NCI-H1417 treated with DMSO at 0.1 percent for 48 hours (cell line): ENCODE results near the gene RGS17.
"Not testable (repeated sequence)": the region's sequence is repeated elsewhere in the genome, so short reads cannot be mapped to it uniquely, and the experiment has no call there.

Experiments used
- DNase-seq: peaks from one replicate; lab custom pipeline; 2025; lab: John Stamatoyannopoulos, UW

The RGS17 gene

DNA sequence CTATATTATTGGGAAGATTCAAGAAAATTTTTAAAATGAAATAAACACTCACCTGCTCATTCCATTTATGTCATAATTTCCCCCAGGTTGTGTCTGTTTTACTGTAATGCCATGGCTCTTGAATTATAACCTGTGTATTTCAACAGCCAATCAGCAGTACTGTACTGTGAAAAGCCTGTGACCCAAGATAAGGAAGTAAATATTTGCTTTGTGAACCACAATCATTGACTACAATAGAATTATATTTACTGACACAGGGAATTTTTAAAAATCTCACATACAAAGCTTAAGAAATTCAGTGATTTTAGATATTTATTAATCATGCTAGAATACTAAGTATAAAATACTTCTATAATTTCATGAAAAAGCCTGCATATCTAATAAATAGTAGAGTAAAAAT, 6.0 kb downstream of the RGS17 start:
- peak; percentile 47 for DNase-seq

- DNase-seq = no peak
Measured at GRCh38 chr6:153123801-153124200, 7.3 kb downstream of the RGS17 start.

- no peak for DNase-seq
Measured at GRCh38 chr6:153121311-153121710, 9.8 kb downstream of the RGS17 start.

DNA sequence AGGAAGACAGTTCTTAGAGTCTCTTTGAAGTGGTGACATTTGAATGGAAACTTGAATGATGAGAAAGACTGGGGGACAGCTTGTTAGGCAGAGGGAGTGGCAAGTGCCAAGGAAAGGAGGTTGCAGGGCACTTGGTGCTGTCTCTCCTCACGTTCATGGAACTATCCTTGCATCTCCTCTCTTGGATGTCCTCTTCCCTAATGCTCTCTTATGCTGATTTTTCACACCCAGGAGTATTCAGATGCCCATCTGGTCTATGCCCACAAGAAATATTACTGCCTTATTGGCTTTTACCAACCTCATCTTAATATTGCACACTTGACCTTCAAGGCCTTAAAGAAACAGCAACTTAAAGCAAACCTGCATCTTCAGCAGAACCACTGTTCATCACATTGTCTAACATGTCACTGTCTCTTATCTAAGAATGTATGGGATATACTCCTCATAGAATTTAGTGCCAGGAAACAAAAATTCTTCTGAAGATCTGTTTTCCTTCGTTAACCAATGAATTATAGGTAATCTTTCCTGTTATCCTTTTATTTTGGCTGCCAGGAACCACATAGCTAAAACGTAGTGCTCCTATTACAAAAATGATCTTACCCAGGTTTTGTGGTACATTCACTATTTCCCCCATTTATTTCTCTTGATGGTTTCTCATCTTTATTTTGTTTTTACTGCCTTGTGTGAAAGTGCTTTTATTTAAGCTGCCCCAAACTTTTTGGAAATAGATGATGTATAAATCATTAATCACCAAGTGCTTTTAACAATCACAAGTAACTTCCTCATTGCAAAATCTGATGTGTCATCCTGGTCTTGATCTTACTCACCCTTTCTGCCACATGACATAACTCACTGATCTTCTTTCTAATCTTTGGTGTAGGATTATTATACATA, 12.8 kb downstream of the RGS17 start:
- DNase-seq = no peak

DNA sequence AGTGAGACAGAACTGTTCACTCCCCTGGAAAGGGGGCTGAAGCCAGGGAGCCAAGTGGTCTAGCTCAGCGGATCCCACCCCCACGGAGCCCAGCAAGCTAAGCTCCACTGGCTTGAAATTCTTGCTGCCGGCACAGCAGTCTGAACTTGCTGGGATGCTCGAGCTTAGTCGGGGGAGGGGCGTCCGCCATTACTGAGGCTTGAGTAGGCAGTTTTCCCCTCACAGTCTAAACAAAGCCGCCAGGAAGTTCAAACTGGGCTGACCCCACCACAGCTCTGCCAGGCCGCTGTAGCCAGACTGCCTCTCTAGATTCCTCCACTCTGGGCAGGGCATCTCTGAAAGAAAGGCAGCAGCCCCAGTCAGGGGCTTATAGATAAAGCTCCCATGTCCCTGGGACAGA, 20.0 kb downstream of the RGS17 start:
- not testable (repeated sequence) for DNase-seq

DNA sequence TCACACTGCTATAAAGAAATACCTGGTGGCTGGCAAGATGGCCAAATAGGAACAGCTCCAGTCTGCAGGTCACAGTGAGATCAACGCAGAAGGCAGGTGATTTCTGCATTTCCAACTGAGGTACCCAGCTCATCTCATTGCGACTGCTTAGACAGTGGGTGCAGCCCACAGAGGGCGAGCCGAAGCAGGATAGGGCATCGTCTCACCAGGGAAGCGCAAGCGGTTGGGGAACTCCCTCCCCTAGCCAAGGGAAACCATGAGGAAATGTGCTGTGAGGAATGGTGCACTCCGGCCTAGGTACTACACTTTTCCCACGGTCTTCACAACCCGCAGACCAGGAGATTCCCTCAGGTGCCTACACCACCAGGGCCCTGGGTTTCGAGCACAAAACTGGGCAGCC, 20.5 kb downstream of the RGS17 start:
- not testable (repeated sequence) for DNase-seq

DNA sequence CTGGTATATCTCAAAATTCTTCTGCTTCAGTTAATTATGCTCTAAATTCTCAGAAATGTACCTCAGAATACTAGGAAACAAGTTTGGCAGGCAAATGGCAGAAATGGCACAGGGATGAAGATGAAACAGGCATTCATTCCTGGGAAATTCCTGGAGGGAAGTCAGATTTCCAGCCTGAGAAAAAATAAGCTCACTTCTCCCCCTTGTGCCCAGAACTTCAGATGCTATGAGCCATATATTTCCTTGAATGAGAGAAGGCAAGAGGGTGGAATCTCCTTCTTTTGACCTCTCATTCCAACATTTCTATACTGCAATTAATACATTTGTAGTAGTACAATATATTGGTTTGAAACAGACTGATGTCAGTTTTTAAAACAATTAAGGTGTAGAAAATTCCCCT, 22.8 kb downstream of the RGS17 start:
- DNase-seq = no peak

GRCh38 chr6:153106021-153106420, 25.1 kb downstream of the RGS17 start:
- DNase-seq = no peak

GRCh38 chr6:153104220-153104619, 26.9 kb downstream of the RGS17 start:
- DNase-seq = no peak

GRCh38 chr6:153103319-153103655, 27.8 kb downstream of the RGS17 start:
- peak; percentile 47 for DNase-seq

GRCh38 chr6:153102605-153103318, 28.3 kb downstream of the RGS17 start:
- DNase-seq = no peak

GRCh38 chr6:153101461-153101860, 29.6 kb downstream of the RGS17 start:
- DNase-seq = no peak

- no peak for DNase-seq
Measured at GRCh38 chr6:153099636-153100035, 31.4 kb downstream of the RGS17 start.

- peak; percentile 39 for DNase-seq
Measured at GRCh38 chr6:153096792-153097191, 34.3 kb downstream of the RGS17 start.

DNA sequence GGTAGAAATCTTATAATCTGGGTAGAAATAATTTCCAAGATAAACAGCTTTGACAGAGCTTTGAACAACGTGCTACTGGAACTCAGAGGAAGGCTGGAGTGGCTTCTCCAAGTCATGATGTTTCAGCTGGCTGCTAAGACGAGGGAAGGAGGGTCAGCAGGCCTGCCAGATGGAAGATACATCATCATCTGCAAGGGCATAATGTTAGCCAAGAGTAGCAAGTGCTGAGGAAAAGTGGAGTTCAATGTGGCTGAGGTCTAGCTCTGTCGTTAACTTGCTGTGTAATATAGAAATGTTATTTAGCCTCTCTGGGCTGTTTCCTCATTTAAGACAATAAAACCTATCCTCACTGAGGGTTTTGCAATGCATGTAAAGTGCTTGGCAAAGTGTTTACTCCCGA, 35.1 kb downstream of the RGS17 start:
- no peak for DNase-seq

GRCh38 chr6:153092082-153093013, 38.7 kb downstream of the RGS17 start:
- DNase-seq = no peak

DNA sequence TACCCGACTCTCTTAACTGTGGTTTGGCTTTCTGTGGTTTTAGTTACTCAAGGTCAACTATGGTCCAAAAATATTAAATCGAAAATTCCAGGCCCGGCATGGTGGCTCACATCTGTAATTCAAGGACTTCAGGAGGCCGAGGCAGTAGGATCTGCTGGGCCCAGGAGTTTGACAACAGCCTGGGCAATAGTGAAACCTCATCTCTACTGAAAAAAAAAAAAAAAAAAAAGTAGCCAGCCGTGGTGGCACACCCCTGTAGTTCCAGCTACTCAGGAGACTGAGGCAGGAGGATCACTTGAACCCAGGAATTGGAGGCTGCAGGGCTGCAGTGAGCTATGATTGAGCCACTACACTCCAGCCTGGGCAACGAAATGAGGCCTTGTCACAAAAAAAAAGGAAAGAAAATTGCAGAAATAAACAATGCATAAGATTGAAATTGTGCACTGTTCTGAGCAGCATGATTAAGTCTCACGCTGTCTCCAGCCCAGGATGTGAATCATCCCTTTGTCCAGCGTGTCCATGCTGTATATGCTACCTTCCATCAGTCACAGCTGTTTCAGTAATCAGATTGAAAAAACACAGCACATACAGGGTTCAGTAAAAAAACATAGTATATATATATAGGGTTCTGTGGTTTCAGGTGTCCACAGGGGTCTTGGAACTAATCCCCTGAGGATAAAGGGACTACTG, 40.7 kb downstream of the RGS17 start:
- no peak for DNase-seq

- no peak for DNase-seq
Measured at GRCh38 chr6:153088796-153089195, 42.3 kb downstream of the RGS17 start.

- no peak for DNase-seq
Measured at GRCh38 chr6:153087436-153087835, 43.6 kb downstream of the RGS17 start.

DNA sequence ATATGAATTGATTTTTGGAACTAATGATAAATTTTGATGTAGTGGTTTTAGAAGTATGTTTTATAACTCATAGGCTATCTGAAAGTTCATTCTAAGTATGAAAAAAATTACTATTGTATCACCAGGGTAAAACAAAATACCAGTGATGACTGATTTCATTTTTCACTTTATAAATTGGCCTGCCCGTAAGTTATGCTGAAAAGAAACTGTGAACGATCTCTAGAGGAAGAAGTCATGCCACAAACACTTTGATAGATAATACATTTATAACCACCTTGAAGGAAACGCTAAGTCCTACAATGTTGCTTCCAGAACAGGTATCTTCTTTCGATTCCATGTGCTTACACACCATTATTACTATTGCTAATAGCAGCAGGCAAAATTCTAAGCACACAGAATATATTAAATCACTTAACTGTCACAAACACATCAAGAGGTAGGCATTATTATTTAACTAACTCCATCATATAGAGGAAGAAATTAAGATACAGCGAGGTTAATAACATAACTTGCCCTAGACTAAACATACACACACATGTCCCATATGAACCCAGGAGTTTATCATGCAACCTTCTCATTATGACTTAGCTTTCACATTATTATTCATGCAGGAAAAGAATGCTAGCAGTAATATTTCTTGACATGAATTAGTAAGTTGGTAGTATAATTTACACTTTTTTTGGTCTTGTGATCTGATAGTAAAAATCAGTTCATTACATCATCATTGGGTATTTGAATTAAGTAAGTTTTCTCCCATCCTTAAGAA, 44.7 kb downstream of the RGS17 start:
- DNase-seq = no peak

GRCh38 chr6:153085239-153085638, 45.8 kb downstream of the RGS17 start:
- no peak for DNase-seq
